Keratinocyte (primary cell): ENCODE results near the gene KAT6B.

Experiments
- CTCF ChIP-seq, 3 experiments: IDR thresholded peaks in 1 of 3; conservative IDR thresholded peaks in 1 of 3; optimal IDR thresholded peaks in 1 of 3; 2 replicates in 2 of 3; 3 replicates in 1 of 3; pipeline versions ENCODE3 to v1.5.1; 2011; ENCODE audit warnings: low read length in 3 of 3, mild to moderate bottlenecking in 3 of 3, moderate library complexity in 2 of 3, control low read depth in 1 of 3, inconsistent platforms in 1 of 3; ENCODE audit not compliant: insufficient read depth in 2 of 3; ENCODE audit errors: extremely low read depth in 1 of 3
- EZH2 ChIP-seq: IDR thresholded peaks from one replicate; pipeline ENCODE4 v1.6.1; 2012; ENCODE audit warnings: inconsistent platforms, mild to moderate bottlenecking, low read length, moderate library complexity

DNA sequence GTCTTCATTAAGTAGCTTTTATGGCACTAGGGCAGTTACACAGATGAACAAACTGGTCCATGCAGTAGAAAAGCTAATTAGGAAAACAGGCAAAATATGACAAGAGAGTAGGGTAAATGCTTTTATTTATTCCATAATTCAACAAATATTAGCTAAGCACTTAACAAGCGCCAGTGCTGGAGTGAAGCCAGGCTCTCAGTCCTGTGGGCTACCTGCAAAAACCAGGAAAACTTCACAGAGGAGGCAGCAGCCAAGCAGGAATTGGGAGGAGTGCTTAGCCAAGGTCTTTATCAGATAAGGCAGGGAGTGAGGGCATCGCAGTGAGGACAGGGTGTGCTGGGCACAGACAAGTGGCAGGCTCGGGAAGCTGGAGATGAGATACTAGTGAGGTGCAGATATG is 4.9 kb upstream of the KAT6B start:
- no peak for TF ChIP-seq CTCF (optimal IDR thresholded peaks at IDR 0.05 in 1 of 3, IDR thresholded peaks at IDR 0.05 in 1 of 3, conservative IDR thresholded peaks at IDR 0.05 in 1 of 3; ENCODE audit: extremely low read depth in 1 of 3, insufficient read depth in 2 of 3, low read length in 3 of 3)
- no peak for TF ChIP-seq EZH2
